Measurements from ENCODE around the gene DES.
A peak's percentile ranks its signal among the peaks of the same experiment; 100 is the strongest.

The DES gene

GRCh38 chr2:219400562-219400961, 17.6 kb upstream of the DES start:
- TF ChIP-seq RAD21 (IDR thresholded peaks at IDR 0.05; ENCODE audit: low read depth) = no peak
- TF ChIP-seq ZBTB7A (IDR thresholded peaks at IDR 0.05; ENCODE audit: low read depth) = no peak

DNA sequence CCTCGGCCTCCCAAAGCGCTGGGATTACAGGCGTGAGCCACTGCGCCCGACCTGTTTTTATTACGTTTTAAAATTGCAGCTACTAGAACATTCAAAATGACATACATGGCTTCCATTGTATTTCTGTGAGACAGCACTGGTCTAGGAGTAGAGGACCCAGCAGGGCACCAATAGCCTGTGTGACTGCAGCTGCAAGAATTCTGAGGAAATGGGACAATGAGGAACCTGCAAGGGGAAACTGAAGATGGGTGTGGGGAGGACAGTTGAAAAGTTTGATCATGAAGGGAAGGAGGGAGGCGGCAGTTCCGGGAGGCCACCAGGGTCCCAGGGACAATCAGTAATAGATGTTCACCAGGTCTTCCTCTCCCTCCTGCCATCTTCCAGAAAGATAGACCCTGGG, 16.6 kb upstream of the DES start:
- TF ChIP-seq NFIC (IDR thresholded peaks at IDR 0.05) = no peak
- TF ChIP-seq RAD21 (IDR thresholded peaks at IDR 0.05; ENCODE audit: low read depth) = no peak
- TF ChIP-seq, protein P1, sequence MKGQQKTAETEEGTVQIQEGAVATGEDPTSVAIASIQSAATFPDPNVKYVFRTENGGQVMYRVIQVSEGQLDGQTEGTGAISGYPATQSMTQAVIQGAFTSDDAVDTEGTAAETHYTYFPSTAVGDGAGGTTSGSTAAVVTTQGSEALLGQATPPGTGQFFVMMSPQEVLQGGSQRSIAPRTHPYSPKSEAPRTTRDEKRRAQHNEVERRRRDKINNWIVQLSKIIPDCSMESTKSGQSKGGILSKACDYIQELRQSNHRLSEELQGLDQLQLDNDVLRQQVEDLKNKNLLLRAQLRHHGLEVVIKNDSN (IDR thresholded peaks at IDR 0.05) = no peak
- TF ChIP-seq, protein P2, sequence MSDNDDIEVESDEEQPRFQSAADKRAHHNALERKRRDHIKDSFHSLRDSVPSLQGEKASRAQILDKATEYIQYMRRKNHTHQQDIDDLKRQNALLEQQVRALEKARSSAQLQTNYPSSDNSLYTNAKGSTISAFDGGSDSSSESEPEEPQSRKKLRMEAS (IDR thresholded peaks at IDR 0.05) = no peak
- TF ChIP-seq TAF1 (IDR thresholded peaks at IDR 0.05; ENCODE audit: low read depth) = no peak
- no peak for TF ChIP-seq EGR1 (IDR thresholded peaks at IDR 0.05)
- no peak for TF ChIP-seq ZBTB7A (IDR thresholded peaks at IDR 0.05; ENCODE audit: low read depth)
- no peak for TF ChIP-seq CREB1 (IDR thresholded peaks at IDR 0.05; ENCODE audit: low read depth)
- TF ChIP-seq EP300 (IDR thresholded peaks at IDR 0.05; ENCODE audit: borderline replicate concordance) = no peak
- no peak for TF ChIP-seq YY1 (IDR thresholded peaks at IDR 0.05; ENCODE audit: low read depth)
- TF ChIP-seq REST (IDR thresholded peaks at IDR 0.05; ENCODE audit: low read depth) = no peak
- no peak for TF ChIP-seq TEAD4 (IDR thresholded peaks at IDR 0.05)

DNA sequence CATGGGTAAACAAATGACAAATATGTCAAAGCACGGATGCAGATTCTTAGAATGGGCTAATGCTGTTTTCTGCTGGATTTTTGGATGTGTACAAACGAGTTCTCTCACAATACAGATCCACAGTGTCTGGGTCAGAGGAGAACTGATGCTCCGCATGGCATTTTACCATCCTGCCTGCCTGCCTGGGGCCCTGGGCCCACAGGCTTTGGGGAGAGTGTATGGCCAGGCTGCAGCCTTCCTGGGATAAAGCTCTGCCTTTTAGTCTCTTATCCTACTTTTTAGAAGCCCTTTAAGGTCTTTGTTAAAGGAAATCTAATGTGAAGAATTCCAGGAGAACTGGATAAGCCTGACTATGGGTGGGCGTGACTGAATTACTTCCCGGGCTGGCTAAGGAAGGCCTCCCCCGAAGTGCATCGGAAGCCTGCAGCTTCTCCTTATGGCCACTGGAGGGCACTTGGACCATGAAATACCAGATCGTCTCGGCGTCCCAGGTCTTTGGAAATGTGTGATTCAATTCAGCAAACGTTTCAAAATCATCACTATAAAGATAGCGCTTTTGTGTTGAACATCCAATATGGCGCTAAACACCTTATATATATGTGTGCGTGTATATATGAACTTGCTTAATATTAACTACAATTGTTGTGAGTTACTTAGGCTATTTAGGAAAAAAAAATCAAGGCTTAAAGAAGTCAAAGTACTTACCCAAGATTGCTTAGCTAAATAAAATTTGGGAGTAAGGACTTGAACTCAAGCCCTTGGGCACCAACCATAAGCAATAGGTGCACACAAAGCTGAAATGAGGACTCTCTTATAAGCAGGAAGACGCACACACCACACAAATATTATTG, 15.3 kb upstream of the DES start:
- TF ChIP-seq, protein P1 (IDR thresholded peaks at IDR 0.05) = no peak
- TF ChIP-seq CREB1 (IDR thresholded peaks at IDR 0.05; ENCODE audit: low read depth) = no peak
- TF ChIP-seq, protein P2 (IDR thresholded peaks at IDR 0.05) = no peak
- no peak for TF ChIP-seq REST (IDR thresholded peaks at IDR 0.05; ENCODE audit: low read depth)
- TF ChIP-seq YY1 (IDR thresholded peaks at IDR 0.05; ENCODE audit: low read depth) = no peak
- TF ChIP-seq FOXM1 (IDR thresholded peaks at IDR 0.05; ENCODE audit: borderline replicate concordance, low read depth) = no peak
- TF ChIP-seq TEAD4 (IDR thresholded peaks at IDR 0.05) = peak; percentile 32; the same call in 1 of the 2 replicates
- no peak for TF ChIP-seq EP300 (IDR thresholded peaks at IDR 0.05; ENCODE audit: borderline replicate concordance)
- TF ChIP-seq NFIC (IDR thresholded peaks at IDR 0.05) = no peak
- no peak for TF ChIP-seq TAF1 (IDR thresholded peaks at IDR 0.05; ENCODE audit: low read depth)
- no peak for TF ChIP-seq ZBTB7A (IDR thresholded peaks at IDR 0.05; ENCODE audit: low read depth)
- TF ChIP-seq TCF12 (IDR thresholded peaks at IDR 0.05; ENCODE audit: low read depth) = no peak
- TF ChIP-seq CEBPB (IDR thresholded peaks at IDR 0.05) = no peak
- TF ChIP-seq EGR1 (IDR thresholded peaks at IDR 0.05) = no peak
- peak; percentile 97 for TF ChIP-seq RAD21 (IDR thresholded peaks at IDR 0.05; ENCODE audit: low read depth)

GRCh38 chr2:219403861-219404260, 14.3 kb upstream of the DES start:
- no peak for TF ChIP-seq NFIC (IDR thresholded peaks at IDR 0.05)
- TF ChIP-seq, protein P2 (IDR thresholded peaks at IDR 0.05) = no peak
- no peak for TF ChIP-seq FOXM1 (IDR thresholded peaks at IDR 0.05; ENCODE audit: borderline replicate concordance, low read depth)
- no peak for TF ChIP-seq TCF12 (IDR thresholded peaks at IDR 0.05; ENCODE audit: low read depth)
- TF ChIP-seq YY1 (IDR thresholded peaks at IDR 0.05; ENCODE audit: low read depth) = no peak
- no peak for TF ChIP-seq TEAD4 (IDR thresholded peaks at IDR 0.05)
- TF ChIP-seq, protein P1 (IDR thresholded peaks at IDR 0.05) = no peak
- no peak for TF ChIP-seq EP300 (IDR thresholded peaks at IDR 0.05; ENCODE audit: borderline replicate concordance)
- TF ChIP-seq CREB1 (IDR thresholded peaks at IDR 0.05; ENCODE audit: low read depth) = no peak
- no peak for TF ChIP-seq TAF1 (IDR thresholded peaks at IDR 0.05; ENCODE audit: low read depth)
- TF ChIP-seq REST (IDR thresholded peaks at IDR 0.05; ENCODE audit: low read depth) = no peak
